Measurements from ENCODE around the gene SNX24. TPM values are rescaled to one million over a fixed set of nuclear protein-coding genes. Genes with fewer than 3 reads are reported as not detected.

SNX24 gene
- total RNA-seq, 4 donors from 2014 or later: 10.7 to 29.9 (median 16.1) TPM

DNA sequence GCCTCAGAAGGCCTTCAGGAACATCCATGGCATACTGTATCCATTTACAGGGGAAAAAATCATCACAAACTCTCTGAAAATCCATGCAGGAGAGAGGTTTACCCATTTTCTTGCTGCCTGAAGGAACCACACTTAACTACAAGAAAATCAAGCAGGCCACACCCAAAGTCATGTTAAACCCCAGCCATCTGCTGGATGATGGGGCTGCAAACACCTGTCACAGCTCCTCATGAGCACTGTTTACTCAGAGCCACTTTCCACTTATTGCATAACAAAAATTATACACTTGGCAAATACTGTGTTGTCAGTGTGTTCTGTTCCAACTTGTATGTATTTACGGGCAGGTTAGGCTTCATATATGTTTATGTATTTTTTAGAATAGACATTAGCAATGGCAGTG lies 155.3 kb downstream of the SNX24 start:
- in situ Hi-C loops (cut with MboI; ENCODE audit: low pct_ligation_motif_present in 1 of 4, low pct_unique_long_range_greater_than_20kb in 1 of 4, low sequenced_read_pairs in 3 of 4): no loop called here
- Histone ChIP-seq H3K36me3 (no peaks in the 10 kb centered on the region), H3K27me3 (no peaks in the 10 kb centered on the region), H3K4me3 (no peak overlapping the region), H3K9me3 (no peaks in the 10 kb centered on the region), H3K27ac (no peak overlapping the region), H3K4me1 (no peaks in the 10 kb centered on the region)
- DNase-seq: no peak
- 57 to 86% methylated on average over 1 of the region's 1 CpG for WGBS, 2 donors (ENCODE audit: low coverage in 1 of 2)
- intact Hi-C loops (cut with DNase I; ENCODE audit: low total_unique reads): no loop called here
- TF ChIP-seq EP300 (IDR thresholded peaks at IDR 0.05; ENCODE audit: low read depth): no peak
- no peak for TF ChIP-seq POLR2AphosphoS5 (IDR thresholded peaks at IDR 0.05)
- no peak for TF ChIP-seq POLR2A (IDR thresholded peaks at IDR 0.05)
- TF ChIP-seq CTCF (IDR thresholded peaks at IDR 0.05): no peak

DNA sequence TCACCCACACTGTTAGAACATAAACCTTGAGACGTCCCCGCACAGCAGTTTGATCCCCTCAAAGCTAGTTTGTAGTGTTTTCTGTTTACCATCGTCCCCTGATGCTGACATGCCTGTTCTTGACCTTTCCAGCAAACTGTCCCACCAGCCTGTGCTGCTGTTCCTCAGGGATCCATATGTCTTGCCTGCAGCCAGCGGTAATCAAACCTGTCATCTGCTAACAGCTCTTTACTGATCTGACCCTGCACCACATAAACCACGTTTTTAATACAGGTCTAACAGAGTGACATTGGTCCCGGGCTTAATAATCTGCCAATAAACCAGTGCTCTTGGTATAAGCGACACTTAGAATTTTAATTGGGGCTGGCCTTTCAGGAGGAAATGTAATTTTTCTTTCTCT lies 156.4 kb downstream of the SNX24 start:
- no peak for TF ChIP-seq EP300 (IDR thresholded peaks at IDR 0.05; ENCODE audit: low read depth)
- TF ChIP-seq POLR2A (IDR thresholded peaks at IDR 0.05): no peak
- TF ChIP-seq CTCF (IDR thresholded peaks at IDR 0.05): no peak
- TF ChIP-seq POLR2AphosphoS5 (IDR thresholded peaks at IDR 0.05): no peak
- Histone ChIP-seq H3K4me3 (no peak overlapping the region), H3K27ac (no peak overlapping the region), H3K4me1 (no peaks in the 10 kb centered on the region), H3K9me3 (no peaks in the 10 kb centered on the region), H3K36me3 (no peaks in the 10 kb centered on the region), H3K27me3 (no peaks in the 10 kb centered on the region)
- intact Hi-C loops (cut with DNase I; ENCODE audit: low total_unique reads): no loop called here
- in situ Hi-C loops (cut with MboI; ENCODE audit: low pct_ligation_motif_present in 1 of 4, low pct_unique_long_range_greater_than_20kb in 1 of 4, low sequenced_read_pairs in 3 of 4): no loop called here
- no peak for DNase-seq
- WGBS, 2 donors (ENCODE audit: low coverage in 1 of 2): 74 to 84% methylated on average over 5 to 7 of the region's 7 CpGs

DNA sequence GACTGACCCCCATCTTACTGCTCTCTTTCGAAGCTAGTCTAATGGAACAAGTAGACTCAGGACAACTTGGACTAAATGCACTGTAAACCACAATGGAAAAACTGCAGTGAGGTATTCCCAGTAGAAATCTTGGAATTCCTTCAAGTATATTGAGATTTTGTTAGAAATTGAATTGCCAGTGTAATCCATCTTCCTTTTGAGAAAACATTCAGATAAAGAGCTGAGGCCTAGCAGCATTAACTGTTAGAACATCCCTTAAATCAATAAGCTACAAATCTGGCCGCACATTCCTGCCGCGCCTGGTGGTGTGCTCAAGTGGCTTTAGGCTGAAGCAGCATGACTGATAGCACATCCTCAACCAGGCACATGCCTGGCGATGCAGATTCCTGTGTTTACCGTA lies 161.8 kb downstream of the SNX24 start:
- intact Hi-C loops (cut with DNase I; ENCODE audit: low total_unique reads): no loop called here
- no peak overlapping the region for H3K27ac ChIP-seq
- H3K4me3 ChIP-seq: no peak overlapping the region
- in situ Hi-C loops (cut with MboI; ENCODE audit: low pct_ligation_motif_present in 1 of 4, low pct_unique_long_range_greater_than_20kb in 1 of 4, low sequenced_read_pairs in 3 of 4): no loop called here
- TF ChIP-seq POLR2A (IDR thresholded peaks at IDR 0.05) (no peak), POLR2AphosphoS5 (IDR thresholded peaks at IDR 0.05) (no peak), EP300 (IDR thresholded peaks at IDR 0.05; ENCODE audit: low read depth) (no peak), CTCF (IDR thresholded peaks at IDR 0.05) (no peak)
- no peaks in the 10 kb centered on the region for H3K4me1 ChIP-seq
- DNase-seq: no peak
- 96 to 98% methylated on average over 6 of the region's 6 CpGs for WGBS, 2 donors (ENCODE audit: low coverage in 1 of 2)
- no peaks in the 10 kb centered on the region for H3K9me3 ChIP-seq
- H3K27me3 ChIP-seq: no peaks in the 10 kb centered on the region
- H3K36me3 ChIP-seq: no peaks in the 10 kb centered on the region

DNA sequence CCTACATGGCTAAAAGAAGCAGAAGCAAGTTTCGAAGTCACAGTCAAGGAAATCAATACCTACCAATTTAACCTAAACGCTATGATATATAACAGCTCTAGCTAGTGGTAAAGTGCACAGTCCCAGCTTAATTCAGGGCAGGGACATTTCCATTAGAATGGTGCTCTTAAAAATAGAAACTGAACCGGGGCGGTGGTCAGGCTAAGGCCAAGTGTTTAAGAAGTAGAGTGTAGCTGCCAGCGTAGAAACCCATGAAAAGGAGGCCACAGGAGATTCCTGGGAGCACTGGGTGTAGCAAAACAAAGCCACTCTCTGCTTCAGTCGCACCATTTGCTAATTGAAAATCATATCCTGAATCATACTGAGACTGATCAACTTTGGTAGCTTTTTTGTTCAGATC lies 162.3 kb downstream of the SNX24 start:
- in situ Hi-C loops (cut with MboI; ENCODE audit: low pct_ligation_motif_present in 1 of 4, low pct_unique_long_range_greater_than_20kb in 1 of 4, low sequenced_read_pairs in 3 of 4) (no loop called here), intact Hi-C loops (cut with DNase I; ENCODE audit: low total_unique reads) (no loop called here)
- whole genome bisulfite sequencing, 2 donors (ENCODE audit: low coverage in 1 of 2): 93 to 97% methylated on average over 4 to 6 of the region's 6 CpGs
- no peaks in the 10 kb centered on the region for H3K4me1 ChIP-seq
- no peaks in the 10 kb centered on the region for H3K36me3 ChIP-seq
- DNase-seq: no peak
- no peaks in the 10 kb centered on the region for H3K27me3 ChIP-seq
- TF ChIP-seq CTCF (IDR thresholded peaks at IDR 0.05): no peak
- no peak for TF ChIP-seq POLR2A (IDR thresholded peaks at IDR 0.05)
- TF ChIP-seq POLR2AphosphoS5 (IDR thresholded peaks at IDR 0.05): no peak
- no peak for TF ChIP-seq EP300 (IDR thresholded peaks at IDR 0.05; ENCODE audit: low read depth)
- H3K9me3 ChIP-seq: no peaks in the 10 kb centered on the region
- no peak overlapping the region for H3K27ac ChIP-seq
- H3K4me3 ChIP-seq: no peak overlapping the region
